Activated naive CD4-positive, alpha-beta T cell treated with anti-CD3 and anti-CD28 coated beads, Interleukin-2, amount 10 ng/mL, durations not matched to agents 7 days and 5 days (primary cell): ENCODE data around the gene FRMD6.

Experiments
- CTCF ChIA-PET: fragments of 350-600 bp; sonication (Branson Sonifier 250); formaldehyde crosslinking; loops from one replicate; lab custom pipeline; 2021; ENCODE audit warnings: antibody characterized with exemption; lab: Charles Lee
- DNase-seq: peaks from one replicate; pipeline ENCODE4 v3.0.0-alpha.2; 2020
- H3K27ac Mint-ChIP-seq: one replicate; pipeline ENCODE4 v1.8.0; 2021; ENCODE audit warnings: mild to moderate bottlenecking, moderate library complexity, mixed read lengths
- H3K27me3 Mint-ChIP-seq: one replicate; pipeline ENCODE4 v1.8.0; 2021; ENCODE audit warnings: mild to moderate bottlenecking, mixed read lengths
- H3K36me3 Mint-ChIP-seq: one replicate; pipeline ENCODE4 v1.8.0; 2021; ENCODE audit warnings: mixed read lengths
- H3K4me1 Mint-ChIP-seq: one replicate; pipeline ENCODE4 v1.8.0; 2021; ENCODE audit warnings: mixed read lengths
- H3K4me3 Mint-ChIP-seq: one replicate; pipeline ENCODE4 v1.8.0; 2021; ENCODE audit warnings: mild to moderate bottlenecking, moderate library complexity, mixed read lengths
- H3K9me3 Mint-ChIP-seq: one replicate; pipeline ENCODE4 v1.8.0; 2021; ENCODE audit warnings: mixed read lengths

The FRMD6 gene

DNA sequence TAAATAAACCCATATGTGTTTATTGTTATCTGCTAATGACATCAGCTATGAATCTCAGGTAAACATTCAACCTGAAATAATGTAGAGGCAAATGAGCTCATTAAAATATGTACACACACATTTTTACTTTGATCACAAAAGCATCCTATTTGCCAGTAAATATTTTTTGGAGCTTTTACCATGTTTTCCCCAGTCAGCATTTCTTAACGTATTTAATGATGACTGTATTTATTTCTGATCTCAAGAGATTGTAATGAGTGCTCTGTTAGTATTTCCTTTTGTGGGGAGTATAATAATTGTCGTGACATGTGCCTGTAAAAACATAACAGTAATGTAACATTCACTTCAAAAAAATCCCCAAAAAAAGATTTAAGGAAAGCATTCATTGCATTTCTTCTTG lies 52.1 kb downstream of the FRMD6 start:
- H3K27me3 Mint-ChIP-seq: no peaks in the 10 kb centered on the region
- no peak overlapping the region for H3K27ac Mint-ChIP-seq
- H3K4me1 Mint-ChIP-seq: no peaks in the 10 kb centered on the region
- CTCF ChIA-PET: no interaction called here
- no peak for DNase-seq
- no peaks in the 10 kb centered on the region for H3K9me3 Mint-ChIP-seq
- no peaks in the 10 kb centered on the region for H3K36me3 Mint-ChIP-seq
- H3K4me3 Mint-ChIP-seq: no peak overlapping the region

- no peak overlapping the region for H3K27ac Mint-ChIP-seq
- no peaks in the 10 kb centered on the region for H3K9me3 Mint-ChIP-seq
- H3K27me3 Mint-ChIP-seq: no peaks in the 10 kb centered on the region
- no peak for DNase-seq
- H3K36me3 Mint-ChIP-seq: no peaks in the 10 kb centered on the region
- H3K4me1 Mint-ChIP-seq: no peaks in the 10 kb centered on the region
- no peak overlapping the region for H3K4me3 Mint-ChIP-seq
- CTCF ChIA-PET: no interaction called here
These were observed 52.8 kb downstream of the FRMD6 start for GRCh38 chr14:51704545-51704944.

DNA sequence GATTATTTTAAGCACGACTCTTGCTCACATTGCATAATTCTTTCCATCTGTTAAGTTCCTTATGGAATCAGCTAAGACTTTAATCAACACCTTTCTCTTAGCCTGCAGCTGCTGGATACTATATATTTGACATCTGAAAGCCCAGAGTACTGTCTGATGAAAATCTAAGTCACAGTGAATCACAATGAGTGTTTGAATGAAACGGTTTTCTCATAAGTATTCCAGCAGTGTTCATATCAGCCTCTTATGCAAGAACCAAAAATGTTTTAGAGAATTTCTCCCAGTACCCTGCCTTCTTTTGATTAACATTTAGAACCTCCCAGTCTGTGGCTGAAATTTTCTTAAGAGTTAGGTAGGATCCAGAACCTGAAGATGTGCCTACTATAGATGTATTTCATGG lies 55.6 kb downstream of the FRMD6 start:
- Mint-ChIP-seq H3K36me3 (no peaks in the 10 kb centered on the region), H3K27ac (no peak overlapping the region), H3K4me3 (no peak overlapping the region), H3K27me3 (no peaks in the 10 kb centered on the region), H3K4me1 (no peaks in the 10 kb centered on the region), H3K9me3 (no peaks in the 10 kb centered on the region)
- no peak for DNase-seq
- CTCF ChIA-PET: no interaction called here

DNA sequence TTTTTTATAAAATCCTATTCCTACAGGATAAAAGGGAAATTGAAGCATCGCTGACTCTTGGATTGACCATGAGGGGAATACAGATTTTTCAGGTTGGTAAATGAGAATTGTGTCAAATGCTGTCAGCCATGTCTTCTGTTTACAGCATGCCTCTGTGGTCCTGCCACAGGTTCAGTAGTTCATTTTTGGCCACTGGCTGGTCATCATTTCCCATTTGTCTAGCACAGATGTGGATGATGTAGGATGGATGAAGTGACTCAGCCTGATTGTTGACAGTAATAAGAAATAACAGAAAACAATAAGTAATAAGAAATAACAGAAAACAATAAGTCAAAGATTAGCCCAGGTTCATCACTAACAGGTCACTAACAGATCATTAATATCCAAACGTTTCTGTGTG lies 59.8 kb downstream of the FRMD6 start:
- Mint-ChIP-seq H3K27ac (no peak overlapping the region), H3K4me1 (no peaks in the 10 kb centered on the region), H3K27me3 (no peaks in the 10 kb centered on the region), H3K9me3 (no peaks in the 10 kb centered on the region), H3K4me3 (no peak overlapping the region), H3K36me3 (no peaks in the 10 kb centered on the region)
- CTCF ChIA-PET: no interaction called here
- DNase-seq: no peak

DNA sequence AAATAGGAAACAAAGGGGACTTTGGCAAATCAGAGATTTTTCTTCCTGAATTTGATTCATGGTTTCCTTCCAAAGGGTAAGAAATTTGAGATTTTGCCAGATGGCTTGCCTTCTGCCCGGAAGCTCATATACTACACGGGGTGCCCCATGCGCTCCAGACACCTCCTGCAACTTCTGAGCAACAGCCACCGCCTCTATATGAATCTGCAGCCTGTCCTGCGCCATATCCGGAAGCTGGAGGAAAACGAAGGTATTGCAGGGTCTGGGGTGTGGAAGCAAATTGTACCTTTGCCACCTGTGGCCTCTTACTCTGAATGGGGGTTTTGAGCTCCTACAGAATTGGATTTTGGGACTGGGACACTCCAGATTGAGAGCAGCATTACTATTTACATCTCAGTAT lies 63.5 kb downstream of the FRMD6 start:
- CTCF ChIA-PET: no interaction called here
- Mint-ChIP-seq H3K9me3 (no peaks in the 10 kb centered on the region), H3K27ac (no peak overlapping the region), H3K36me3 (no peaks in the 10 kb centered on the region), H3K27me3 (no peaks in the 10 kb centered on the region), H3K4me1 (no peaks in the 10 kb centered on the region), H3K4me3 (no peak overlapping the region)
- DNase-seq: no peak

DNA sequence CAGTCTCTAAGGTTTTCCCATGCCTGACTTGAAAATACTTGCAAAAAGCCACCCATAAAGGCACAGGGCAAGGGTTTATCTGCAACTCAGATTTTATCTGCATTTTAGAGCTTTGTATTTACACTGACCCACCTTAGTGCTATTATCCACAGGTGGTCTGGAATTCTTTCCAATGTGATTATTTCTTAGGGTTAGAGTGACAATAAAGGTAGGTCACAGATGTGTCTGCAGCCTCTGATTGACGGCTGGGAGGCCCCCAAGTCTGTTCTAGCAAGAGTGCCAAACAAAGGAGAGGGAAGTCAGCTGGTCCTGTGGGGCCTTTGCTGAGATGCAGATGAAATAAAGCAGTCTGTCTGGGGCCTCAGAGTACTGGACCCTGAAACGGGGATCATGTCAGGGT lies 64.0 kb downstream of the FRMD6 start:
- CTCF ChIA-PET: no interaction called here
- Mint-ChIP-seq H3K4me3 (no peak overlapping the region), H3K36me3 (no peaks in the 10 kb centered on the region), H3K4me1 (no peaks in the 10 kb centered on the region), H3K27ac (no peak overlapping the region), H3K9me3 (no peaks in the 10 kb centered on the region), H3K27me3 (no peaks in the 10 kb centered on the region)
- DNase-seq: no peak

DNA sequence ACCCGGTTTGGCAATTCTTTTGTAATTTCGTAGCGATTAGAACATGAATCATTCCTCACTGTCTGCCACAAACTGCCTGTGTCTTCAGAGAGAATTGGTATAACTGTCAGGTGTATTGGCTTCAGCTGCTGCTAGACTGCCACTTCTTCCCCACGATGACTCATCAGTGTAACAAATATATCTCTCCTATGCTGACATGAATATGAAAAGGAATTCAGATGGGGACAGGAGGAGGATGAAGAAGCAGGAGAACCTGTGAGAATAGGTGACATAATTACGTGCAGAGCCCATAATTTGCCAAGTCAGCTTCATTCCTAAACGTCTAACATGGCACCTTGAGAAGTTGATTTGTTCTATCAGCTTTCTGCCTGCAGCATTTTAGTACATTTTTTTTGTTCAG lies 64.9 kb downstream of the FRMD6 start:
- Mint-ChIP-seq H3K4me1 (no peaks in the 10 kb centered on the region), H3K9me3 (no peaks in the 10 kb centered on the region), H3K27me3 (no peaks in the 10 kb centered on the region), H3K36me3 (no peaks in the 10 kb centered on the region), H3K27ac (no peak overlapping the region), H3K4me3 (no peak overlapping the region)
- CTCF ChIA-PET: no interaction called here
- no peak for DNase-seq

GRCh38 chr14:51717766-51718165 lies 66.1 kb downstream of the FRMD6 start:
- Mint-ChIP-seq H3K4me1 (no peaks in the 10 kb centered on the region), H3K27me3 (no peaks in the 10 kb centered on the region), H3K9me3 (no peaks in the 10 kb centered on the region), H3K4me3 (no peak overlapping the region), H3K36me3 (no peaks in the 10 kb centered on the region), H3K27ac (no peak overlapping the region)
- no peak for DNase-seq
- CTCF ChIA-PET: interaction anchor here (1.0 kb wide), 1 partner anchor 59 kb away, joined by 3 read pairs; no protein-coding TSS in a partner anchor

DNA sequence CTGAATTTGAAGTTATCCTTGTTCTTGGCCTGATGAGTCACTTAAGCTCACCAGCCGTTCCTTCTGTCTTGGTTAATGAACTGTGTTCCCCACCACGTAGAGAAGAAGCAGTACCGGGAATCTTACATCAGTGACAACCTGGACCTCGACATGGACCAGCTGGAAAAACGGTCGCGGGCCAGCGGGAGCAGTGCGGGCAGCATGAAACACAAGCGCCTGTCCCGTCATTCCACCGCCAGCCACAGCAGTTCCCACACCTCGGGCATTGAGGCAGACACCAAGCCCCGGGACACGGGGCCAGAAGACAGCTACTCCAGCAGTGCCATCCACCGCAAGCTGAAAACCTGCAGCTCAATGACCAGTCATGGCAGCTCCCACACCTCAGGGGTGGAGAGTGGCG lies 68.2 kb downstream of the FRMD6 start:
- Mint-ChIP-seq H3K27me3 (no peaks in the 10 kb centered on the region), H3K9me3 (no peaks in the 10 kb centered on the region), H3K27ac (no peak overlapping the region), H3K4me1 (no peaks in the 10 kb centered on the region), H3K36me3 (no peaks in the 10 kb centered on the region), H3K4me3 (no peak overlapping the region)
- no peak for DNase-seq
- CTCF ChIA-PET: interaction anchor here (1.4 kb wide), 1 partner anchor 68 kb away, joined by 3 read pairs; no protein-coding TSS in a partner anchor

DNA sequence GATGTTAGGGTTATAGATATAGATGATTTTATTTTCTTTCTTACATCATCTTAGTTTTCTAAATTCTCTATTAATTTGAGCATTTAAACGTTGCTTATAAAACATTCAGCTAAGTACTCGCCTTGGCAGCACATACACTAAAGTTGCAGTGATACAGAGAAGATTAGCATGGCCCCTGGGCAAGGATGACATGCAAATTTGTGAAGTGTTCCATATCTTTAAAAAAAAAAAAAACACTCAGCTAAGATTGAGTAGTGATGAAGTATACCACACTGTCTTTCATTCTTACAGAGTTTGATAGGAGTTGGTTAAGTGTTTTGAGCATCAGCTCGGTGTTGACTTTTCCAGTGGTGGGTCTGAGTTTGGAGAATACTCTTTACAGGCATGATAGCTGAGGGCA lies 72.3 kb downstream of the FRMD6 start:
- no peak for DNase-seq
- no peaks in the 10 kb centered on the region for H3K9me3 Mint-ChIP-seq
- H3K27me3 Mint-ChIP-seq: no peaks in the 10 kb centered on the region
- no peak overlapping the region for H3K4me3 Mint-ChIP-seq
- H3K4me1 Mint-ChIP-seq: no peaks in the 10 kb centered on the region
- CTCF ChIA-PET: no interaction called here
- no peak overlapping the region for H3K27ac Mint-ChIP-seq
- H3K36me3 Mint-ChIP-seq: no peaks in the 10 kb centered on the region

DNA sequence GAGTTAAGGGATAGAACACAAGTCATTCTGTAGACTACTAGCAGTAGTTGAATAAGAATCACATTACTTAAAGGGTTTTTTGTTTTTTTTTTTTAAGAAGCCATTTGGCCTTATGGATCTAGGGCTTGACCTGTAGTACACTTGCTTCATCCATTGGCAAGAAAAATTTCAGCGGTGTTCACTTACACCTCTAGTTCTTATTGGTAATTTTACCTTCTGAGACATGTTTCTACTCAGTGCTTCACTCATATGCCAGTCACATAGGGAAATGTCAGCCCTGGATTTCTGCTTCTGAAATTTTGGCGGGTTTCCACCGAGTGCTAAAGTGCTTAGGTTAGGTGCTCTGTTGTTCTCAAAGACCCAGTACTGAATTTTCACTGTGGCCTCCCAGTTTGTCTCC lies 72.9 kb downstream of the FRMD6 start:
- Mint-ChIP-seq H3K4me3 (no peak overlapping the region), H3K27me3 (no peaks in the 10 kb centered on the region), H3K4me1 (no peaks in the 10 kb centered on the region), H3K9me3 (no peaks in the 10 kb centered on the region), H3K27ac (no peak overlapping the region), H3K36me3 (no peaks in the 10 kb centered on the region)
- no peak for DNase-seq
- CTCF ChIA-PET: no interaction called here

DNA sequence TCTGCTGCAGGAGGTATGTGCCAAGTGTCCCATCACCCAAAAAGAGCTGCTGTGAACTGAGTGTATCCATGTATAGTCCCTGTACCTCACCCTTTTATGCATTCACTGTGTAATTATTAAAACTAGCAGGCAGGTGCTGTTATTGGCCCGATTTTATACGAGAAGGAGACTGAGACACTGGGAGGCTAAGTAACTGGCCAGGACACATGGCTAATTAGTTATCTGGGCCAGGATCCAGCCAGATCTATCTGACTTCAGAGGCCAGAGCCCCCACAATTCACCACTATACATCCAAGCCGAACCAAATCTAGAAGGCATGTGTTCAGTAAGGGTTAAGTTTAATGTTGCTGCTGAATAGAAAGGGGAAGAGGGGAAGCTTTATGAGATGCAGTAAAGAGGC lies 73.4 kb downstream of the FRMD6 start:
- CTCF ChIA-PET: no interaction called here
- no peak overlapping the region for H3K4me3 Mint-ChIP-seq
- no peaks in the 10 kb centered on the region for H3K36me3 Mint-ChIP-seq
- DNase-seq: no peak
- no peaks in the 10 kb centered on the region for H3K27me3 Mint-ChIP-seq
- no peak overlapping the region for H3K27ac Mint-ChIP-seq
- H3K4me1 Mint-ChIP-seq: no peaks in the 10 kb centered on the region
- H3K9me3 Mint-ChIP-seq: no peaks in the 10 kb centered on the region

DNA sequence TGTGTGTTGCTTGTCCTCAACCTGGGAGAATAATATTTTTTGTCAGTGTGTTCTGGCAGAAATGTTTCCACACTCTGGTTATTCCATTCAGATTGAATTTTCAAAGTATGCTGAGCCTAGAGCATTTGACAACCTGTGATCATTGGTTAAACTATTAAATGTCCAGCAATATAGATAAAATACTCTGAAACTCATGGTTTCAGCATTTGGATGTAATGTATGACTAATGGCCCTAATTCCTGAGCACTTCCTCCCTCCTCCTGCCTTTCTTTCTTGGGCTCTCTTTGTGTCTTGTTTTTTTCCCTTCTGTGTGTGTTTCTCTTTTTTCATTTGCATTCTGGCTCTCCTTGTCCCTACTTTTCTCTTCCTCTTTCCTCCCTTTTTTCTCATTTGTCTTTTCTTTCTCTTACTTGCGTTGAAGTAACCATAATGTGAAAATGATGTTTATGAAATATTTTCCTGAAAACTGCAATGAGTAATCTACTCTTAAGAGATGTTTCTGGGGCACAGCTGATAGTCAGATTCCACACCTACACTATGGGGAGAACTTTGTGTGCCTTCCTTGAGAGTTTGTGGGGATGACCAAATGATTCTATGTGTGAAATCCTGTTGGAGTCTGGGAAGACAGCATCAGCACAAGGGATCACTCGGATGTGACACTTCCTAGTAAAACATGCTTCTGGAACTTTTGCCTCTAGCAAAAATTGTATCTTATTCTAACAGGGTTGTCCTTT lies 74.6 kb downstream of the FRMD6 start:
- Mint-ChIP-seq H3K4me1 (no peaks in the 10 kb centered on the region), H3K9me3 (no peaks in the 10 kb centered on the region), H3K27ac (no peak overlapping the region), H3K36me3 (no peaks in the 10 kb centered on the region), H3K4me3 (no peak overlapping the region), H3K27me3 (no peaks in the 10 kb centered on the region)
- DNase-seq: no peak
- CTCF ChIA-PET: interaction anchor here (0.7 kb wide), 1 partner anchor 304 kb away, joined by 3 read pairs; no protein-coding TSS in a partner anchor

DNA sequence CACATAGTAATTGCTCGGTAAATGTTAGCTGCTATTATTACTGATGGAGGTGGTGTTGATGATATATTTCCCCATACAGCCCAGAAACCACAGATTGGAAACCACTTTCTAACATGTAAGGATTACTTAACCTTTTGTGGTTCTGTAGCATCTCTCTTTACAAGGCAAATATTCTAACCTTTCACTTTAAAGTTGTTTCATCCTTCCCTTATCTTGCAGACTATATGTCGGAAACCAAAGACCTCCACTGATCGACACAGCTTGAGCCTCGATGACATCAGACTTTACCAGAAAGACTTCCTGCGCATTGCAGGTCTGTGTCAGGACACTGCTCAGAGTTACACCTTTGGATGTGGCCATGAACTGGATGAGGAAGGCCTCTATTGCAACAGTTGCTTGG lies 75.8 kb downstream of the FRMD6 start:
- H3K4me3 Mint-ChIP-seq: no peak overlapping the region
- H3K4me1 Mint-ChIP-seq: no peaks in the 10 kb centered on the region
- H3K36me3 Mint-ChIP-seq: no peaks in the 10 kb centered on the region
- H3K27me3 Mint-ChIP-seq: no peaks in the 10 kb centered on the region
- no peaks in the 10 kb centered on the region for H3K9me3 Mint-ChIP-seq
- DNase-seq: no peak
- CTCF ChIA-PET: no interaction called here
- no peak overlapping the region for H3K27ac Mint-ChIP-seq

GRCh38 chr14:51730098-51730497 lies 78.4 kb downstream of the FRMD6 start:
- H3K27ac Mint-ChIP-seq: no peak overlapping the region
- CTCF ChIA-PET: interaction anchor here (0.8 kb wide), 1 partner anchor 48 kb away, joined by 3 read pairs; no protein-coding TSS in a partner anchor
- H3K27me3 Mint-ChIP-seq: no peaks in the 10 kb centered on the region
- H3K9me3 Mint-ChIP-seq: no peaks in the 10 kb centered on the region
- no peak overlapping the region for H3K4me3 Mint-ChIP-seq
- no peak for DNase-seq
- H3K36me3 Mint-ChIP-seq: no peaks in the 10 kb centered on the region
- no peaks in the 10 kb centered on the region for H3K4me1 Mint-ChIP-seq
